Heart right ventricle (tissue), 16 donors: ENCODE measurements around the gene MIB2. TPM values are rescaled to one million over a fixed set of nuclear protein-coding genes. Genes with fewer than 3 reads are reported as not detected.

Experiments used
- ATAC-seq, 8 donors: fragments of 200-7000 bp; cut with Tn5 transposase; one replicate each; pipeline ENCODE4 v1.9.1; 2020; ENCODE audit warnings: mild to moderate bottlenecking in 8 of 8, moderate library complexity in 8 of 8, moderate number of reproducible peaks in 1 of 8
- DNase-seq, 2 donors: peaks; one replicate each; pipeline ENCODE4 v3.0.0-alpha.2; 2020
- H3K27ac ChIP-seq, 10 donors: fragments of 200-600 bp; sonication (generic) in 2 of 10; one replicate each; pipeline versions ENCODE4 v1.5.0 to v1.8.0; 2020 to 2022; ENCODE audit warnings: mild to moderate bottlenecking in 3 of 10
- H3K27me3 ChIP-seq, 7 donors: fragments of 200-600 bp; one replicate each; pipeline ENCODE4 v1.8.0; 2021 to 2022; ENCODE audit warnings: mild to moderate bottlenecking in 2 of 7
- H3K36me3 ChIP-seq, 9 donors: fragments of 200-600 bp; sonication (generic) in 1 of 9; one replicate each; pipeline versions ENCODE4 v1.5.0 to v1.8.0; 2020 to 2022; ENCODE audit warnings: mild to moderate bottlenecking in 2 of 9
- H3K4me1 ChIP-seq, 9 donors: fragments of 200-600 bp; sonication (generic) in 1 of 9; one replicate each; pipeline versions ENCODE4 v1.5.0 to v1.8.0; 2020 to 2022; ENCODE audit warnings: mild to moderate bottlenecking in 4 of 9
- H3K4me3 ChIP-seq, 10 donors: fragments of 200-600 bp; sonication (generic) in 2 of 10; one replicate each; pipeline versions ENCODE4 v1.5.0 to v1.8.0; 2020 to 2022; ENCODE audit warnings: mild to moderate bottlenecking in 7 of 10, moderate library complexity in 2 of 10
- H3K9me3 ChIP-seq, 11 donors: fragments of 200-600 bp in 10 of 11; sonication (generic) in 2 of 11; one replicate each; pipeline versions ENCODE4 v1.5.0 to v1.8.0; 2013 to 2022; ENCODE audit warnings: mild to moderate bottlenecking in 2 of 11, control low read depth in 1 of 11, moderate library complexity in 1 of 11
- WGBS, 2 donors: extraction: QIAGEN DNeasy Blood & Tissue Kit; methylation state at CpG; one replicate each; pipeline ENCODE4 v1.1.7; 2013; ENCODE audit warnings: inconsistent platforms in 1 of 2; 5-methylcytosine and 5-hydroxymethylcytosine counted together
- intact Hi-C, 10 donors: fragments of 100-400 bp; cut with DNase I; formaldehyde crosslinking; loops; one replicate each; pipeline versions ENCODE4 v1.11.1 to v1.14.2; 2022
- polyA plus RNA-seq, 2 donors: library from polyadenylated mRNA; stranded (reverse); fragments of 200-250 nt; gene quantifications; one replicate each; pipeline ENCODE4 v1.2.3, GENCODE V29; 2013
- total RNA-seq, 10 donors: library from RNA; stranded (reverse); fragmentation: NEBNext Ultra II Directional in 3 of 10; extraction: Animal tissue kit (Norgen Biotek cat#: 25700) in 3 of 10; gene quantifications; one replicate each; pipeline versions ENCODE4 v1.2.1 to v1.2.4, GENCODE V29; 2021 to 2023
- TF ChIP-seq, protein P1 (sequence below), 9 donors: fragments of 200-600 bp; sonication (generic) in 2 of 9; IDR thresholded peaks; one replicate each; pipeline versions ENCODE4 v1.5.0 to v1.8.0; 2021 to 2022; ENCODE audit warnings: antibody characterized with exemption in 9 of 9, mild to moderate bottlenecking in 5 of 9, moderate library complexity in 1 of 9
- donor health status: Arrhythmogenic right ventricular cardiomyopathy.
- donor health status: ischemic (EF 13 %, LVEDD 7.1; RV severe dilation, severe dysfunction).
- donor health status: healthy with polysubstance abuse.
- donor health status: DM: no; HTN: yes; CAD: no.
- donor health status: DM: no; HTN: no; CAD: no.
- donor health status: ischemic (EF 25% LVEDD 6.9; RV normal size, moderate dysfunction).
- donor health status: ischemic (EF 25% LVEDD 5.7; RV mildly dilated, moderate dysfunction).
- donor health status: healthy.
- donor health status: DM: yes; HTN: yes; CAD: no.
- donor health status: Ischemic cardiomyopathy.
- donor health status: ischemic (EF 35%, LVEDD 5.7; RV mildly dilated, moderate dysfunction).
- donor health status: nonischemic (EF 11% LVEDD 7.7; RV severe dilation, severe dysfunction).
- donor health status: DM: yes; HTN: yes; CAD: no.
- donor health status: PGD.
- donor health status: ischemic (EF 29% LVEDD 5.4; RV normal size, mild dysfunction).
- donor health status: nonischemic (EF 23%, LVEDD 6.1; RV moderate dilation, normal function).

The MIB2 gene
- total and polyA plus RNA-seq, 12 donors: 53.6 to 248 (median 74.7) TPM

DNA sequence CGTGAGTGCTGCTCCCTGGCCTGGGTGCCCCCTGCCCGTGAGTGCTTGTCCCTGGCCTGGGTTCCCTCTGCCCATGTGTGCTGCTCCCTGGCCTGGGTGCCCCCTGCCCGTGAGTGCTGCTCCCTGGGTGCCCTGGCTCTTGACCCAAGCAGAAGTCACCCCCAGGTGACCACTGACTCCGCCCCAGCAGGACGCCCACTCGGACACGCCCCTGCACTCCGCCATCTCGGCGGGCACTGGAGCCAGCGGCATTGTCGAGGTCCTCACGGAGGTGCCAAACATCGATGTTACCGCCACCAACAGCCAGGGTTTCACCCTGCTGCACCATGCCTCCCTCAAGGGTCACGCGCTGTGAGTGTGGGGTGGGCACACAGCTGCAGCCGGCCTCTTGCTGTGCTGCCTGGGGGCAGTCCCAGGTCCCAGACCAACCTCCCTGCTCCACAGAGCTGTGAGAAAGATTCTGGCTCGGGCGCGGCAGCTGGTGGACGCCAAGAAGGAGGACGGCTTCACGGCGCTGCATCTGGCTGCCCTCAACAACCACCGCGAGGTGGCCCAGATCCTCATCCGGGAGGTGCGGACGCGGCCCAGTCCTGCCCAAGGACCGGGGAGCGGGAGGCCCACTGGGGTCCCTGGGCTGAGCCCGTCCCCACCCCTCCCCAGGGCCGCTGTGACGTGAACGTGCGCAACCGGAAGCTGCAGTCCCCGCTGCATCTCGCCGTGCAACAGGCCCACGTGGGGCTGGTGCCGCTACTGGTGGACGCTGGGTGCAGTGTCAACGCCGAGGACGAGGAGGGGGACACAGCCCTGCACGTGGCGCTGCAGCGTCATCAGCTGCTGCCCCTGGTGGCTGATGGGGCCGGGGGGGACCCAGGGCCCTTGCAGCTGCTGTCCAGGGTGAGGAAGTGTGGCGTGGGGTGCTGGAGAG is 12.8 kb downstream of the MIB2 start:
- ATAC-seq: no peak
- no peaks in the 10 kb centered on the region for H3K9me3 ChIP-seq
- peaks cover 0 to 41% (median 8%) of the 10 kb centered on the region in 9 donors for H3K36me3 ChIP-seq
- intact Hi-C loops: no loop called here
- H3K4me1 ChIP-seq: peaks cover 0 to 41% (median 11%) of the 10 kb centered on the region in 9 donors
- DNase-seq: no peak
- H3K27me3 ChIP-seq: peaks cover 0 to 41% (median 15%) of the 10 kb centered on the region in 7 donors
- no peak overlapping the region for H3K27ac ChIP-seq
- H3K4me3 ChIP-seq: no peak overlapping the region
- TF ChIP-seq, protein P1, sequence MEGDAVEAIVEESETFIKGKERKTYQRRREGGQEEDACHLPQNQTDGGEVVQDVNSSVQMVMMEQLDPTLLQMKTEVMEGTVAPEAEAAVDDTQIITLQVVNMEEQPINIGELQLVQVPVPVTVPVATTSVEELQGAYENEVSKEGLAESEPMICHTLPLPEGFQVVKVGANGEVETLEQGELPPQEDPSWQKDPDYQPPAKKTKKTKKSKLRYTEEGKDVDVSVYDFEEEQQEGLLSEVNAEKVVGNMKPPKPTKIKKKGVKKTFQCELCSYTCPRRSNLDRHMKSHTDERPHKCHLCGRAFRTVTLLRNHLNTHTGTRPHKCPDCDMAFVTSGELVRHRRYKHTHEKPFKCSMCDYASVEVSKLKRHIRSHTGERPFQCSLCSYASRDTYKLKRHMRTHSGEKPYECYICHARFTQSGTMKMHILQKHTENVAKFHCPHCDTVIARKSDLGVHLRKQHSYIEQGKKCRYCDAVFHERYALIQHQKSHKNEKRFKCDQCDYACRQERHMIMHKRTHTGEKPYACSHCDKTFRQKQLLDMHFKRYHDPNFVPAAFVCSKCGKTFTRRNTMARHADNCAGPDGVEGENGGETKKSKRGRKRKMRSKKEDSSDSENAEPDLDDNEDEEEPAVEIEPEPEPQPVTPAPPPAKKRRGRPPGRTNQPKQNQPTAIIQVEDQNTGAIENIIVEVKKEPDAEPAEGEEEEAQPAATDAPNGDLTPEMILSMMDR (IDR thresholded peaks at IDR 0.05): no peak
- 94 to 95% methylated on average over 53 of the region's 53 CpGs for WGBS, 2 donors

DNA sequence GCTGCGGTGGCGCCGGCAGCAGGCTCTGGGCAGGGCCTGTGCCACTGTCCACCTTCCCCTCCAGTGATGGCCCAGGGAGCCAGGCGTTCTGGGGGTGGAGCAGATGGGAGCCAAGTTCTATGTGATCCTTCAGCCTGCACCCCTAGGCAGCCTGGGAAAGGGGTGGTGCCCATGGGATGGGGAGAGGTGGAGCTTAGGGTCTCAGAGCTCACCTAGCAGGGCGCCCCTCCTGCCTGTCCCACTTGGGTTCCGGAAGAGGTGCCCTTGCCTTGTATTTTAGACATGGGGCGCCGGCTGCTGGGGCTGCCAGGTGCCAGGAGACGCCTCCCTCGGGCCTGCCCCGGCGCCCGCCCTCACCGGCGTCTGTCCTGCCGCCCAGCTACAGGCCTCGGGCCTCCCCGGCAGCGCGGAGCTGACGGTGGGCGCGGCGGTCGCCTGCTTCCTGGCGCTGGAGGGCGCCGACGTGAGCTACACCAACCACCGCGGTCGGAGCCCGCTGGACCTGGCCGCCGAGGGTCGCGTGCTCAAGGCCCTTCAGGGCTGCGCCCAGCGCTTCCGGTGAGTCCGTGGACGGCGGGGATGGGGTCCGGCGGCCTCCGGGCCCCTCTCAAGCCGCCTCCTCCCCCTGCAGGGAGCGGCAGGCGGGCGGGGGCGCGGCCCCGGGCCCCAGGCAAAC is 13.6 kb downstream of the MIB2 start:
- Histone ChIP-seq H3K27ac (peak overlapping the region in 1 of 10 donors; percentile 64), H3K4me1 (peaks cover 0 to 41% (median 11%) of the 10 kb centered on the region in 9 donors), H3K4me3 (peak overlapping the region in 1 of 10 donors; percentile 38), H3K27me3 (peaks cover 0 to 41% (median 15%) of the 10 kb centered on the region in 7 donors), H3K9me3 (no peaks in the 10 kb centered on the region), H3K36me3 (peaks cover 0 to 39% (median 8%) of the 10 kb centered on the region in 9 donors)
- TF ChIP-seq, protein P1 (IDR thresholded peaks at IDR 0.05): no peak
- DNase-seq: no peak
- ATAC-seq: no peak
- intact Hi-C loops: no loop called here
- 69 to 76% methylated on average over 47 to 53 of the region's 53 CpGs for WGBS, 2 donors

DNA sequence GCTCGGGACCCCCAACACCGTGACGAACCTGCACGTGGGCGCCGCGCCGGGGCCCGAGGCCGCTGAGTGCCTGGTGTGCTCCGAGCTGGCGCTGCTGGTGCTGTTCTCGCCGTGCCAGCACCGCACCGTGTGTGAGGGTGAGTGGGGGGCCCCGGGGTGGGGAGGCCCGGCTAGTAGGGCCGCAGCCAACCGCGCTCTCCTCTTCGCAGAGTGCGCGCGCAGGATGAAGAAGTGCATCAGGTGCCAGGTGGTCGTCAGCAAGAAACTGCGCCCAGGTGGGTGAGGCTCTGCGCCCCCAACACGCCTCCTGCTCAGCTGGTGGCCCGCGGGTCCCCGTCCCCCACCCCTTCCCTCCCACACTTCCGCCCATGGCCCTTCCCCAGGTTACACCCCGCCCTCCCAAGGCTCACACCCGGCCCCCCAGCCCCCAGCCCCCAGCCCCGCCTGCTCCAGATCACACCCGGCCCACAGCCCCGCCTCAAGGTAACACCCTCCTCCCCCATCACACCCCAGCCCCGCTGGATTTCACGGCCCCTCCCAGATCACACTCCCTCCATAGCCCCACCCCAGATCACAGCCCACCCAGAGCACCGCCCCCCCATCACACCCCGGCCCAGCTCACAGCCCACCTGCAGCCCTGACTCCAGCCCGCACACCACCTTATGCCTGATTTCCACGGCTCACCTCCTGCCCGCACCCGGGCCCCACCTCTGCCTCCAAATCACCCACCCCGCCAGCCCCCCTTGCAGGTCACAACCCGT is 14.3 kb downstream of the MIB2 start:
- Histone ChIP-seq H3K9me3 (no peaks in the 10 kb centered on the region), H3K4me1 (peaks cover 0 to 37% (median 11%) of the 10 kb centered on the region in 9 donors), H3K4me3 (peak overlapping the region in 1 of 10 donors; percentile 45), H3K27me3 (peaks cover 0 to 41% (median 15%) of the 10 kb centered on the region in 7 donors), H3K36me3 (peaks cover 0 to 34% (median 8%) of the 10 kb centered on the region in 9 donors), H3K27ac (peak overlapping the region in 2 of 10 donors; percentile 64 to 92)
- 72 to 80% methylated on average over 39 to 48 of the region's 48 CpGs for WGBS, 2 donors
- no peak for ATAC-seq
- DNase-seq: peak in 1 of 2 donors; percentile 38
- TF ChIP-seq, protein P1 (IDR thresholded peaks at IDR 0.05): no peak
- intact Hi-C loops: no loop called here
